H1 (cell line): Measurements from ENCODE around the gene PRR22. TPM values are rescaled to one million over a fixed set of nuclear protein-coding genes. Genes with fewer than 3 reads are reported as not detected.

Experiments used
- CTCF ChIA-PET: fragments of 300-600 bp; sonication (Branson Sonifier 250); formaldehyde crosslinking; loops from one replicate; lab custom pipeline; 2021; ENCODE audit not compliant: partially characterized antibody; lab: Charles Lee
- POLR2A ChIA-PET: fragments of 300-600 bp; sonication (Branson Sonifier 250); formaldehyde crosslinking; loops from one replicate; lab custom pipeline; 2021; ENCODE audit warnings: inconsistent platforms; ENCODE audit not compliant: partially characterized antibody; lab: Charles Lee
- DNase-seq, 2 experiments: peaks; one replicate each; pipeline versions ENCODE4 v3.0.0 to v3.0.0-alpha.2; 2010 to 2022; ENCODE audit warnings: low spot score in 2 of 2, low read depth in 1 of 2, mixed read lengths in 1 of 2
- FAIRE-seq: peaks from 2 replicates; lab custom pipeline; 2011; peaks lifted over from hg19 to GRCh38; lab: Jason Lieb, UNC
- H2AFZ ChIP-seq: 2 replicates; pipeline ENCODE4 v1.8.1; 2012; ENCODE audit warnings: low read length, inconsistent platforms
- H2AK5ac ChIP-seq: 2 replicates; pipeline ENCODE4 v1.6.1; 2013; ENCODE audit warnings: low read depth, low read length
- H2BK120ac ChIP-seq: replicated peaks from 2 replicates; pipeline ENCODE3; 2013; ENCODE audit warnings: low read depth, low read length, inconsistent platforms
- H2BK12ac ChIP-seq: 2 replicates; pipeline ENCODE4 v1.6.1; 2013; ENCODE audit warnings: low read depth, low read length
- H2BK15ac ChIP-seq: 2 replicates; pipeline ENCODE4 v1.6.1; 2013; ENCODE audit warnings: low read length
- H2BK20ac ChIP-seq: 2 replicates; pipeline ENCODE4 v1.6.1; 2013; ENCODE audit warnings: low read length
- H2BK5ac ChIP-seq: 2 replicates; pipeline ENCODE4 v1.6.1; 2013; ENCODE audit warnings: low read depth, low read length
- H3K14ac ChIP-seq: 2 replicates; pipeline ENCODE4 v1.6.1; 2013; ENCODE audit warnings: inconsistent platforms; ENCODE audit not compliant: insufficient read length
- H3K18ac ChIP-seq: 2 replicates; pipeline ENCODE4 v1.6.1; 2013; ENCODE audit warnings: low read length; ENCODE audit errors: extremely low read depth
- H3K23ac ChIP-seq: 2 replicates; pipeline ENCODE4 v1.6.1; 2013; ENCODE audit warnings: inconsistent platforms; ENCODE audit not compliant: insufficient read length
- H3K23me2 ChIP-seq: 2 replicates; pipeline ENCODE4 v1.6.1; 2013; ENCODE audit warnings: low read depth, low read length
- H3K27ac ChIP-seq: 2 replicates; pipeline ENCODE4 v1.6.1; 2011; ENCODE audit warnings: low read depth, low read length, inconsistent platforms
- H3K27me3 ChIP-seq, 4 experiments: replicated peaks in 1 of 4; 1 replicate in 1 of 4; 2 replicates in 3 of 4; pipeline versions ENCODE4 v1.6.1 to v1.8.1; 2011 to 2013; ENCODE audit warnings: low read length in 3 of 4, mild to moderate bottlenecking in 3 of 4, inconsistent platforms in 2 of 4, mixed read lengths in 2 of 4, moderate library complexity in 1 of 4; ENCODE audit not compliant: control insufficient read depth in 3 of 4, insufficient read depth in 3 of 4; ENCODE audit errors: extremely low read depth in 1 of 4
- H3K36me3 ChIP-seq, 4 experiments: 2 replicates each; pipeline versions ENCODE4 v1.6.1 to v1.8.1; 2011 to 2013; ENCODE audit warnings: mild to moderate bottlenecking in 4 of 4, low read length in 3 of 4, moderate library complexity in 2 of 4, control low read depth in 1 of 4, inconsistent platforms in 1 of 4; ENCODE audit not compliant: insufficient read depth in 4 of 4, control insufficient read depth in 2 of 4
- H3K4ac ChIP-seq: replicated peaks from 2 replicates; pipeline ENCODE3; 2013; ENCODE audit warnings: low read length, low read depth, mixed read lengths, inconsistent platforms; ENCODE audit not compliant: insufficient read length
- H3K4me1 ChIP-seq, 4 experiments: replicated peaks in 1 of 4; 1 replicate in 1 of 4; 2 replicates in 3 of 4; pipeline versions ENCODE4 v1.6.1 to v1.8.1; 2011 to 2013; ENCODE audit warnings: low read length in 3 of 4, inconsistent platforms in 2 of 4, mixed read lengths in 1 of 4; ENCODE audit not compliant: insufficient read depth in 4 of 4, control insufficient read depth in 3 of 4
- H3K4me2 ChIP-seq, 2 experiments: 2 replicates each; pipeline versions ENCODE4 v1.6.1 to v1.8.1; 2011 to 2013; ENCODE audit warnings: low read depth in 2 of 2, low read length in 2 of 2, control low read depth in 1 of 2, inconsistent platforms in 1 of 2, mild to moderate bottlenecking in 1 of 2; ENCODE audit not compliant: insufficient read depth in 1 of 2
- H3K4me3 ChIP-seq, 4 experiments: fragments of 200-600, 300-600 bp in 1 of 4; sonication (generic), shearing (Covaris generic), sonication (Bioruptor Twin) in 1 of 4; 2 replicates each; pipeline versions ENCODE4 v1.5.1 to v1.8.1; 2011 to 2016; ENCODE audit warnings: low read length in 4 of 4, low read depth in 3 of 4, control low read depth in 2 of 4, inconsistent platforms in 2 of 4, mild to moderate bottlenecking in 2 of 4, mixed read lengths in 1 of 4, moderate library complexity in 1 of 4; ENCODE audit not compliant: insufficient read depth in 2 of 4; ENCODE audit errors: extremely low read depth in 1 of 4
- H3K56ac ChIP-seq: replicated peaks from 2 replicates; pipeline ENCODE3; 2013; ENCODE audit warnings: low read depth, mild to moderate bottlenecking, mixed read lengths, low read length, inconsistent platforms; ENCODE audit not compliant: insufficient read length
- H3K79me1 ChIP-seq: 2 replicates; pipeline ENCODE4 v1.6.1; 2013; ENCODE audit warnings: low read depth, low read length, control low read depth
- H3K79me2 ChIP-seq, 2 experiments: 2 replicates each; pipeline versions ENCODE4 v1.6.1 to v1.8.1; 2012 to 2013; ENCODE audit warnings: low read length in 2 of 2, mild to moderate bottlenecking in 2 of 2, inconsistent platforms in 1 of 2; ENCODE audit not compliant: insufficient read depth in 2 of 2, control insufficient read depth in 1 of 2
- H3K9ac ChIP-seq, 4 experiments: replicated peaks in 1 of 4; 1 replicate in 1 of 4; 2 replicates in 3 of 4; pipeline versions ENCODE4 v1.6.1 to v1.8.1; 2011 to 2013; ENCODE audit warnings: low read depth in 3 of 4, low read length in 3 of 4, control low read depth in 2 of 4, mild to moderate bottlenecking in 2 of 4, moderate library complexity in 2 of 4, inconsistent platforms in 1 of 4; ENCODE audit errors: extremely low read depth in 1 of 4
- H3K9me3 ChIP-seq, 2 experiments: 2 replicates each; pipeline versions ENCODE4 v1.6.1 to v1.8.1; 2012 to 2013; ENCODE audit warnings: mild to moderate bottlenecking in 2 of 2, moderate library complexity in 2 of 2, control low read depth in 1 of 2, inconsistent platforms in 1 of 2, low read depth in 1 of 2, low read length in 1 of 2, mixed read lengths in 1 of 2; ENCODE audit not compliant: insufficient read depth in 2 of 2
- H4K20me1 ChIP-seq, 2 experiments: replicated peaks in 1 of 2; 2 replicates each; pipeline versions ENCODE3 to v1.8.1; 2011 to 2013; ENCODE audit warnings: inconsistent platforms in 2 of 2, low read length in 2 of 2, mild to moderate bottlenecking in 1 of 2; ENCODE audit not compliant: insufficient read depth in 2 of 2, control insufficient read depth in 1 of 2
- H4K5ac ChIP-seq: 2 replicates; pipeline ENCODE4 v1.6.1; 2013; ENCODE audit warnings: low read length, low read depth, mixed read lengths, inconsistent platforms; ENCODE audit not compliant: insufficient read length
- H4K8ac ChIP-seq: 2 replicates; pipeline ENCODE4 v1.8.0; 2013; ENCODE audit warnings: mild to moderate bottlenecking, moderate library complexity, low read length, inconsistent platforms; ENCODE audit not compliant: insufficient read depth; ENCODE audit errors: extremely low read depth
- H4K91ac ChIP-seq: replicated peaks from 2 replicates; pipeline ENCODE3; 2013; ENCODE audit warnings: low read length, mixed read lengths, inconsistent platforms; ENCODE audit not compliant: insufficient read length
- CREB1 ChIP-seq: IDR thresholded peaks from 2 replicates; pipeline ENCODE4 v1.6.1; 2012; ENCODE audit warnings: inconsistent platforms
- HDAC2 ChIP-seq, 2 experiments: fragments of 300-600 bp in 1 of 2; sonication (generic) in 1 of 2; IDR thresholded peaks; 2 replicates each; pipeline ENCODE4 v1.6.1; 2011 to 2012; ENCODE audit warnings: low read depth in 2 of 2, low read length in 2 of 2, mild to moderate bottlenecking in 2 of 2, moderate library complexity in 2 of 2, borderline replicate concordance in 1 of 2, inconsistent platforms in 1 of 2
- HDAC6 ChIP-seq: IDR thresholded peaks from one replicate; pipeline ENCODE4 v1.7.1; 2012; ENCODE audit warnings: low read depth, mild to moderate bottlenecking, inconsistent platforms, low read length, moderate library complexity
- KDM5A ChIP-seq: fragments of 200-600 bp; IDR thresholded peaks from 2 replicates; pipeline ENCODE4 v1.7.1; 2012; ENCODE audit warnings: mild to moderate bottlenecking, low read length, inconsistent platforms, mixed read lengths
- NANOG ChIP-seq: IDR thresholded peaks from 2 replicates; pipeline ENCODE4 v1.6.1; 2011; ENCODE audit warnings: low read length, low read depth, mild to moderate bottlenecking, inconsistent platforms; ENCODE audit not compliant: insufficient read depth, poor library complexity, severe bottlenecking
- POLR2A ChIP-seq, 2 experiments: IDR thresholded peaks; 1 replicate in 1 of 2; 2 replicates in 1 of 2; pipeline ENCODE4 v1.6.1; 2011; ENCODE audit warnings: low read depth in 2 of 2, low read length in 2 of 2, mild to moderate bottlenecking in 2 of 2; ENCODE audit errors: control extremely low read depth in 1 of 2
- RNF2 ChIP-seq: fragments of 200-900, 300-1000 bp; sonication (generic); IDR thresholded peaks from 2 replicates; pipeline ENCODE4 v1.7.1; 2016; ENCODE audit warnings: borderline replicate concordance, low read depth, mild to moderate bottlenecking, antibody characterized with exemption, low read length; ENCODE audit not compliant: poor library complexity, severe bottlenecking; ENCODE audit errors: missing control alignments
- SP1 ChIP-seq: IDR thresholded peaks from 2 replicates; pipeline ENCODE4 v1.6.1; 2011; ENCODE audit warnings: low read depth, low read length
- SP4 ChIP-seq: IDR thresholded peaks from 2 replicates; pipeline ENCODE4 v1.6.1; 2012; ENCODE audit warnings: low read length, inconsistent platforms
- ZNF274 ChIP-seq: IDR thresholded peaks from 2 replicates; pipeline ENCODE4 v1.7.0; 2012; ENCODE audit warnings: low read length, borderline replicate concordance; ENCODE audit errors: extremely low read depth
- WGBS, 2 experiments: shearing (Covaris generic) in 1 of 2; methylation state at CpG; one replicate each; pipeline versions ENCODE4 v1.1.6 to v1.1.7; 2013 to 2015; ENCODE audit warnings: low lambda C conversion rate in 2 of 2, mixed read lengths in 2 of 2, inconsistent platforms in 1 of 2, low coverage in 1 of 2, missing lambda C conversion rate in 1 of 2; ENCODE audit not compliant: insufficient replicate concordance in 2 of 2, insufficient coverage in 1 of 2, insufficient read length in 1 of 2; ENCODE audit errors: extremely low coverage in 1 of 2, missing lambda C conversion rate in 1 of 2; 5-methylcytosine and 5-hydroxymethylcytosine counted together
- polyA plus RNA-seq, 7 experiments: library from polyadenylated mRNA; depleted of rRNA in 3 of 7; stranded (reverse) in 5 of 7; unstranded in 2 of 7; fragments of >200 nt in 5 of 7; fragments of 200-250 nt in 2 of 7; gene quantifications; 1 replicate in 5 of 7; 2 replicates in 1 of 7; 4 replicates in 1 of 7; pipeline versions ENCODE4 v1.2.1 to v1.2.3, GENCODE V29; 2011 to 2013; ENCODE audit warnings: missing spikeins in 2 of 7, mixed read lengths in 2 of 7
- total RNA-seq: library from RNA; stranded (reverse); fragmentation: NEBNext Ultra II Directional; extraction: Animal tissue kit (Norgen Biotek cat#: 25700); gene quantifications from 2 replicates; pipeline ENCODE4 v1.2.1, GENCODE V29; 2021
- TF ChIP-seq, protein P1 (sequence below): IDR thresholded peaks from 2 replicates; pipeline ENCODE4 v1.6.1; 2012; ENCODE audit warnings: low read length, inconsistent platforms
- TF ChIP-seq, protein P2 (sequence below): IDR thresholded peaks from 2 replicates; pipeline ENCODE4 v1.6.1; 2012; ENCODE audit warnings: inconsistent platforms

The PRR22 gene
- total and polyA plus RNA-seq, 2 of the 8 experiments (the other 6 are each of a cell fraction or from before 2014, with no cell fraction given), result 1.9 to 2.1 TPM

DNA sequence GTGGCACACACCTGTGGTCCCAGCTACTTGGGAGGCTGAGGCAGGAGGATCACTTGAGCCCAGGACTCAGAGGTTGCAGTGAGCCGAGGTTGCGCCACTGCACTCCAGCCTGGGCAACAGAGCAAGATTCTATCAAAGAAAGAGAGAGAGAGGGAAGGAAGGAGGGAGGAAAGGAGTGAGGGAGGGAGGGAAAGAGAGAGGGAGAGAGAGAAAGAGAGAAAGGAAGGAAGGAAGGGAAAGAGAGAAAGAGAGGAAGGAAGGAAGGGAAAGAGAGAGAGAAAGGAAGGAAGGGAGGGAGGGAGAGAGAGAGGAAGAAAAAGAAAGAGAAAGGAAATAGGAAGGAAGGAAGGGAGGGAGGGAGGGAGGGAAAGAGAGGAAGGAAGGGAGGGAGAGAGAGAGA lies 32.7 kb upstream of the PRR22 start:
- H3K79me2 ChIP-seq, result no peaks in the 10 kb centered on the region
- no peak overlapping the region for H3K14ac ChIP-seq
- no peak overlapping the region for H3K4me3 ChIP-seq
- no peak overlapping the region for H4K8ac ChIP-seq
- H3K4ac ChIP-seq, result no peak overlapping the region
- DNase-seq (no peak), FAIRE-seq (no peak)
- CTCF ChIA-PET, result interaction anchor here (1.4 kb wide), 1 partner anchor 13 kb away, joined by 5 read pairs; no protein-coding TSS in a partner anchor
- H2BK12ac ChIP-seq, result 0 out of 2 replicates have a peak overlapping the region, but pooled peaks have one; percentile 1
- 90% methylated on average over 2 of the region's 2 CpGs; no CpG with 5 or more reads in 1 of the 2 experiments for WGBS, 2 experiments
- no peak overlapping the region for H3K27ac ChIP-seq
- H2BK15ac ChIP-seq, result no peak overlapping the region
- POLR2A ChIA-PET, result interaction anchor here (1.1 kb wide), 1 partner anchor 11 kb away, joined by 5 read pairs; no protein-coding TSS in a partner anchor
- no peak overlapping the region for H3K9ac ChIP-seq
- H3K56ac ChIP-seq, result no peak overlapping the region
- H3K79me1 ChIP-seq, result no peaks in the 10 kb centered on the region
- H4K20me1 ChIP-seq, result peaks cover 0 to 5% of the 10 kb centered on the region in 2 experiments
- H3K4me1 ChIP-seq, result no peaks in the 10 kb centered on the region
- no peak overlapping the region for H2BK120ac ChIP-seq
- H3K36me3 ChIP-seq, result no peaks in the 10 kb centered on the region
- no peak overlapping the region for H2BK20ac ChIP-seq
- H2AK5ac ChIP-seq, result no peak overlapping the region
- no peaks in the 10 kb centered on the region for H3K9me3 ChIP-seq
- no peak overlapping the region for H3K23ac ChIP-seq
- H3K18ac ChIP-seq, result no peak overlapping the region
- H3K4me2 ChIP-seq, result no peak overlapping the region
- H3K27me3 ChIP-seq, result no peaks in the 10 kb centered on the region
- no peak overlapping the region for H2BK5ac ChIP-seq
- no peak overlapping the region for H4K91ac ChIP-seq
- no peak overlapping the region for H4K5ac ChIP-seq
- no peak overlapping the region for H2AFZ ChIP-seq
- no peaks in the 10 kb centered on the region for H3K23me2 ChIP-seq
- TF ChIP-seq POLR2A (IDR thresholded peaks at IDR 0.05; ENCODE audit: control extremely low read depth in 1 of 2, low read depth in 2 of 2, low read length in 2 of 2) (no peak), RNF2 (no peak), SP4 (no peak), NANOG (no peak), HDAC2 (IDR thresholded peaks at IDR 0.05; ENCODE audit: borderline replicate concordance in 1 of 2, low read depth in 2 of 2, low read length in 2 of 2) (no peak), ZNF274 (no peak), HDAC6 (no peak), CREB1 (no peak), KDM5A (no peak), SP1 (no peak)
- TF ChIP-seq, protein P1, sequence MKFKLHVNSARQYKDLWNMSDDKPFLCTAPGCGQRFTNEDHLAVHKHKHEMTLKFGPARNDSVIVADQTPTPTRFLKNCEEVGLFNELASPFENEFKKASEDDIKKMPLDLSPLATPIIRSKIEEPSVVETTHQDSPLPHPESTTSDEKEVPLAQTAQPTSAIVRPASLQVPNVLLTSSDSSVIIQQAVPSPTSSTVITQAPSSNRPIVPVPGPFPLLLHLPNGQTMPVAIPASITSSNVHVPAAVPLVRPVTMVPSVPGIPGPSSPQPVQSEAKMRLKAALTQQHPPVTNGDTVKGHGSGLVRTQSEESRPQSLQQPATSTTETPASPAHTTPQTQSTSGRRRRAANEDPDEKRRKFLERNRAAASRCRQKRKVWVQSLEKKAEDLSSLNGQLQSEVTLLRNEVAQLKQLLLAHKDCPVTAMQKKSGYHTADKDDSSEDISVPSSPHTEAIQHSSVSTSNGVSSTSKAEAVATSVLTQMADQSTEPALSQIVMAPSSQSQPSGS, result no peak
- TF ChIP-seq, protein P2, sequence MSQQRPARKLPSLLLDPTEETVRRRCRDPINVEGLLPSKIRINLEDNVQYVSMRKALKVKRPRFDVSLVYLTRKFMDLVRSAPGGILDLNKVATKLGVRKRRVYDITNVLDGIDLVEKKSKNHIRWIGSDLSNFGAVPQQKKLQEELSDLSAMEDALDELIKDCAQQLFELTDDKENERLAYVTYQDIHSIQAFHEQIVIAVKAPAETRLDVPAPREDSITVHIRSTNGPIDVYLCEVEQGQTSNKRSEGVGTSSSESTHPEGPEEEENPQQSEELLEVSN, result no peak
